Hematopoietic multipotent progenitor cell treated with erythropoietin and hydrocortisone succinate and interleukin-3 and kit ligand, for 17 days (in vitro differentiated cells): ENCODE results near the gene CCDC182.

Source experiments
- DNase-seq: peaks from one replicate; pipeline ENCODE4 v3.0.0-alpha.2; 2015; ENCODE audit warnings: low spot score

CCDC182 gene

DNA sequence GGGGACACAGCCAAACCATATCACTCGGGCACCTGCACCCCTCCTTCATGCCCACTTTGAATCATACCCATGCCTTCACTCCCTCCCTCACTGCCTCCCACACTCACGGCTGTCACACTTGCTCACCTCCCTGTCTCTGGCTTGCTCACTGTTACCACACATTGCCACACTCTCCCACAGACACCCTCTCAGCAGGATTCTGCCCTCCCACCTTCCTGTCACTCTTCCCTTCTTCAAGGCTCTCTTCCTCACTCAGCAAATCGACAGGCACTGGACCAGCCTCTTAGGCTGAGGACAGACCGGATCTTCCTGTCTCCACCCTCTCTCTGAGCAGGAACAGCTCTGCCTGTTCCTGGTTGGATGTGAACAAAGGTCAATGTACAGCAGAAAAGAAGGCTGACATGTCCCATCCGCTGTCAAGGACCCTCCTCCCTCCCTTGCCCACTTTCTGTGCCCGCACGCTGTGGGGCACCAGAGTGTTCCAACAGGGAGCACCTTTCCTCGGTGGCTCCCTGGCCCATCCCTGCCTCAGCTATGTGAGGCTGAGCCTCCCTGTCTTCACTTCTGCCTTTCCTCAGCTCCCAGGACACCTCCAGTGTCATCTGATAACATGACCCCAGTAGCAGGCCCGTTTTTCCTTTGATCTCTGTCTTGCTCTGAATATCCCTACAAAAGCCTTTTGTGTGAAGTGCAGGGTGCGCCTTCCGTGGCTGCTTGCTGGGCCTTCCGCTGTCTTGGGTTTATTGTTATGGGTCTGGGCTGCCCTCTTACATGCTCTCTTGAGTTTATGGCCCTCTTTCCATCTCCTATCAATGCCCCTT is 47.0 kb downstream of the CCDC182 start:
- DNase-seq: no peak

DNA sequence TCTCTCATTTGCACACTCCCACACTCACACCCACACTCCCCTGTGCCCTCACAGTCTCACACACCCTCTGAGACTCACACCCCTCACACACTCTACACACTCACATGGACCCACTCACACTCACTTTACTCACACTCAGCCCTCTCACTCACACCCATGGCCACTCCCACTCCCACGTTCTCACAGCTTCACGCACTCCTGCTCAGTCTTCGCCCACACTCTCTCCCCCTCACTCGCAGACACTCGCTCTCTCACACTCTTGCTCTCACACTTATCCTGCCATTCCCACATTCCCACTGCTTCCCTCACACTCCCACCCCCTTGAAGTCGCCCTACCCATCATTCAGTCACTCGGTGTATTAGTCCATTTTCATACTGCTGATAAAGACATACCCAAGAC is 47.9 kb downstream of the CCDC182 start:
- DNase-seq: no peak

DNA sequence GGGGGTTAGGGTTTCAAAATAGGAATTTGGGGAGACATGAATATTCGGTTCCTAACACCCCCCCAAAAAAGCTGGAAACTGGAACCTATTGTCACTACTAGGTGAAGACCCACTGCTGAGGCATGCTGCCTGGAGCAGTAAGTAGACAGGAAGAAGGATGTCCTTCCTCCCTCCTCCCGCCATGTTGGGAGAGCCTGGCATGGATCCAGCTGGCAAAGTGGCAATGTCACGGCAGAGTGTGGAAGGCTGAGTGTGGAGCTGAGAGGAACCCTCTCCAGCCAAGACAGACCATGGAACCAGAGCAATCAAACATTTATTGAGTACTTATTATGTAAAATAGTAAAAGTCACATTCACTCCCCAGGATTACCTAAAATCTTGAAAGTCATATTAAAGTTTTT is 49.0 kb downstream of the CCDC182 start:
- no peak for DNase-seq
